Fibroblast of skin of right biceps (primary cell): Measurements from ENCODE around the gene LKAAEAR1.

Experiments used
- DNase-seq: peaks from one replicate; pipeline ENCODE4 v3.0.0-alpha.2; 2013

Gene LKAAEAR1

GRCh38 chr20:64033981-64034493 is 50.2 kb downstream of the LKAAEAR1 start:
- no peak for DNase-seq
